Mesothelial cell of epicardium (in vitro differentiated cells): Measurements from ENCODE around the gene PTMA. TPM values are rescaled to one million over a fixed set of nuclear protein-coding genes. Genes with fewer than 3 reads are reported as not detected.

Experiments used
- DNase-seq, 2 experiments: peaks; one replicate each; pipeline ENCODE4 v3.0.0; 2021; ENCODE audit warnings: low spot score in 2 of 2; ENCODE audit not compliant: unreplicated experiment in 2 of 2
- H3K27ac Mint-ChIP-seq: 2 replicates; pipeline ENCODE4 v1.8.0; 2021; ENCODE audit warnings: mixed read lengths
- H3K27me3 Mint-ChIP-seq: 2 replicates; pipeline ENCODE4 v1.8.0; 2021; ENCODE audit warnings: low read depth, mixed read lengths
- H3K36me3 Mint-ChIP-seq: 2 replicates; pipeline ENCODE4 v1.8.0; 2021; ENCODE audit warnings: mixed read lengths
- H3K4me1 Mint-ChIP-seq: 2 replicates; pipeline ENCODE4 v1.8.0; 2021; ENCODE audit warnings: mixed read lengths
- H3K4me3 Mint-ChIP-seq: 2 replicates; pipeline ENCODE4 v1.8.0; 2021; ENCODE audit warnings: mild to moderate bottlenecking, moderate library complexity, mixed read lengths
- H3K9me3 Mint-ChIP-seq: 2 replicates; pipeline ENCODE4 v1.8.0; 2021; ENCODE audit warnings: mixed read lengths
- total RNA-seq: library from RNA; stranded (reverse); gene quantifications from 3 replicates; pipeline ENCODE4 v1.2.1, GENCODE V29; 2021
- TF ChIP-seq, protein P1 (sequence below): fragments of 200-600 bp; sonication (generic); IDR thresholded peaks from one replicate; pipeline ENCODE4 v1.5.0; 2021; ENCODE audit warnings: antibody characterized with exemption; ENCODE audit not compliant: unreplicated experiment

The PTMA gene
- total RNA-seq, 1 donor from 2014 or later = 1,149 TPM

GRCh38 chr2:231687961-231688360, 20.4 kb upstream of the PTMA start:
- Mint-ChIP-seq H3K27ac (no peak overlapping the region), H3K27me3 (no peaks in the 10 kb centered on the region), H3K9me3 (no peaks in the 10 kb centered on the region), H3K4me1 (peaks cover 5% of the 10 kb centered on the region), H3K36me3 (no peaks in the 10 kb centered on the region), H3K4me3 (no peak overlapping the region)
- TF ChIP-seq, protein P1, sequence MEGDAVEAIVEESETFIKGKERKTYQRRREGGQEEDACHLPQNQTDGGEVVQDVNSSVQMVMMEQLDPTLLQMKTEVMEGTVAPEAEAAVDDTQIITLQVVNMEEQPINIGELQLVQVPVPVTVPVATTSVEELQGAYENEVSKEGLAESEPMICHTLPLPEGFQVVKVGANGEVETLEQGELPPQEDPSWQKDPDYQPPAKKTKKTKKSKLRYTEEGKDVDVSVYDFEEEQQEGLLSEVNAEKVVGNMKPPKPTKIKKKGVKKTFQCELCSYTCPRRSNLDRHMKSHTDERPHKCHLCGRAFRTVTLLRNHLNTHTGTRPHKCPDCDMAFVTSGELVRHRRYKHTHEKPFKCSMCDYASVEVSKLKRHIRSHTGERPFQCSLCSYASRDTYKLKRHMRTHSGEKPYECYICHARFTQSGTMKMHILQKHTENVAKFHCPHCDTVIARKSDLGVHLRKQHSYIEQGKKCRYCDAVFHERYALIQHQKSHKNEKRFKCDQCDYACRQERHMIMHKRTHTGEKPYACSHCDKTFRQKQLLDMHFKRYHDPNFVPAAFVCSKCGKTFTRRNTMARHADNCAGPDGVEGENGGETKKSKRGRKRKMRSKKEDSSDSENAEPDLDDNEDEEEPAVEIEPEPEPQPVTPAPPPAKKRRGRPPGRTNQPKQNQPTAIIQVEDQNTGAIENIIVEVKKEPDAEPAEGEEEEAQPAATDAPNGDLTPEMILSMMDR = no peak
- no peak for DNase-seq

DNA sequence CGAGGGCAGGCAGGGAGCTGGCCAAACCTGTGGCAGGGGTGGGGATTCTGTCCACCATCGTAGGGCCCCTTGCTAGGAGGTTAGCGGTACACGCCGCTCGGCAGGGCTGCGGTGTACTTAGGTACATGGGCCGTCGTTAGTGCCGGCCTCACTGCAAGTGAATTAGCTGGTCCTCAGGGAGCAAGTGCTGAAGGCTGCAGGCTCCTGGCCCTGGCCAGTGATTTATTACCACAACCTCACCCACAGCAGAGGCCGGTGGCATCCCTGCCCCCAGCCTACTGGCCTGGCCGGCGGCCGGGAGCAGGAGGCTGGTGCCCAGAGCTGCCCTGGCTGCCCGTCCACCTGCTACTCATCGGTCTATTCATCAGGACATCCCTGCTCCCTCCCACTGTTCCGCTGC, 19.6 kb upstream of the PTMA start:
- Mint-ChIP-seq H3K27ac (no peak overlapping the region), H3K9me3 (no peaks in the 10 kb centered on the region), H3K27me3 (no peaks in the 10 kb centered on the region), H3K4me3 (no peak overlapping the region), H3K4me1 (peaks cover 3% of the 10 kb centered on the region), H3K36me3 (no peaks in the 10 kb centered on the region)
- DNase-seq = no peak
- TF ChIP-seq, protein P1 = no peak

DNA sequence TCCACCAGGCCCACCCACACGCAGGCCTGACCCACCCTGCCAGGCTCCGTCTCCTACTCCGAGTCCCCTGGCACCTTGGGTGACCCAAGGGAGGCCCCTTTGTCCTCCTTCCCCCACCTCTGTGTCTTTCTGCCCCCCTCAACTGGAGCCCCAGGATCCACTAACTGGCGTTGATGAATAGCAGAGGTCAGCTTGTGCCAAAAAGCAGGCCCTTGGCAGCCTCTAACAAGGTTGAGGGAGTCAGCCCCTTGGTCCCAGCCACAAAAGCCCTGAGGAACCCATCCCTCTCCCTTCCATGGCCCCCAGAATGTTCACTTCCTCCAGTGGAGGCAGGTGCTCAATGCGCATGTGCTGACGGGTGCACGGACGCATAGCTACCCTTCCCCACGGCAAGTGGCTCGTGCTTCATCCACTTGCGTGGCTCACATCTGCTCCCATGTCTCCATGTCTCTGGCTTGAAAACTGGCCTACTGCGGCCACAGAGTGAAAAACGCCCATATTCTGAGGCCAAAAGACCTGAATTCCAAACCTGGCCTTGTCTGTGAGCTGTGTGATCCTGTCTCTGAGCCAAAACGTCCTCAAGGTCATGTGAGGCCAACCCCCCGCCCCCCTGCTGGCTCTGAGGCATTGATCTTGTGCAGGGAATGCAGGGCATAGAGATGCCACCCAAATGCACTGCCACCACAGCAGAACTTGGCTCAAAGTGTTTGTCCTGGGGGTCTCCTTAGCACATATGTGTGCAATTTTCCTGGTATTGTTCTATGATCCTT, 19.0 kb upstream of the PTMA start:
- Mint-ChIP-seq H3K4me1 (peaks cover 3% of the 10 kb centered on the region), H3K27ac (no peak overlapping the region), H3K36me3 (no peaks in the 10 kb centered on the region), H3K27me3 (no peaks in the 10 kb centered on the region), H3K4me3 (no peak overlapping the region), H3K9me3 (no peaks in the 10 kb centered on the region)
- no peak for DNase-seq
- TF ChIP-seq, protein P1 = no peak

GRCh38 chr2:231691251-231691772, 17.0 kb upstream of the PTMA start:
- no peaks in the 10 kb centered on the region for H3K36me3 Mint-ChIP-seq
- H3K9me3 Mint-ChIP-seq = no peaks in the 10 kb centered on the region
- no peaks in the 10 kb centered on the region for H3K27me3 Mint-ChIP-seq

GRCh38 chr2:231692847-231693246, 15.5 kb upstream of the PTMA start:
- no peaks in the 10 kb centered on the region for H3K9me3 Mint-ChIP-seq
- DNase-seq = no peak
- no peak overlapping the region for H3K4me3 Mint-ChIP-seq
- peak overlapping the region; percentile 43 for H3K27ac Mint-ChIP-seq
- H3K36me3 Mint-ChIP-seq = no peaks in the 10 kb centered on the region
- TF ChIP-seq, protein P1 = no peak
- H3K4me1 Mint-ChIP-seq = no peaks in the 10 kb centered on the region
- H3K27me3 Mint-ChIP-seq = no peaks in the 10 kb centered on the region

More at GRCh38 chr2:231691251-231691772, 17.0 kb upstream of the PTMA start:
- Mint-ChIP-seq H3K27ac (no peak overlapping the region), H3K4me3 (no peak overlapping the region), H3K4me1 (peaks cover 3% of the 10 kb centered on the region)
- TF ChIP-seq, protein P1 = no peak
- DNase-seq = no peak
